Measurements from ENCODE around the gene PIP5KL1. TPM values are rescaled to one million over a fixed set of nuclear protein-coding genes. Genes with fewer than 3 reads are reported as not detected.

The PIP5KL1 gene
- total and polyA plus RNA-seq, 7 experiments from 2014 or later = 0.17 to 2.9 (median 1.9) TPM; not detected in 1

DNA sequence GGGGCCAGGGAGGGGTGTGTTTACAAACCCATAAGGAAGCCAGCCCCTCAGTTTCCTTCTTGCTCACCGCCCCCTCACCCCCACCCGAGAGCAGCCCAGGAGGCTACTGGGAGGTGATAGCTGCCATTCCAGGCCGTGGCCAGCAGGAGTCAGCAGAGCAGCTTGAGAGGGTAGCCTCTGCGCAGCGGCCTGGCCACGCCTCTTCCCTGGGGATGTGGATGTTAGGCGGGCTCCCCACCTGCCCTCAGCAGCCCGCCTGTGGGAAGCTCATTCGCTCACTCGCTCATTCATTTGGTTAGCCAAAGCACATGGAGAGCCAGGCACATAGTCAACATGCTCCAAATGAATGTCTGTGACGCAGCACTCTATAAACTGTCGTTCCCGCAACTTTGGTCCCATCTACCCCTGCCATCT is 13.2 kb upstream of the PIP5KL1 start:
- Histone ChIP-seq H3K36me3 (ENCODE audit: control insufficient read depth in 2 of 3, insufficient read depth in 3 of 3, low read length in 3 of 3) (peaks cover 18 to 91% (median 38%) of the 10 kb centered on the region in 3 experiments), H3K27me3 (ENCODE audit: control insufficient read depth in 2 of 2, insufficient read depth in 2 of 2, low read length in 2 of 2) (no peaks in the 10 kb centered on the region), H3K27ac (ENCODE audit: low read depth, low read length) (peak overlapping the region; percentile 22), H3K9me3 (ENCODE audit: control insufficient read depth in 2 of 3, low read length in 3 of 3) (no peaks in the 10 kb centered on the region), H3K4me3 (ENCODE audit: low read length) (no peak overlapping the region), H3K4me1 (ENCODE audit: control insufficient read depth in 2 of 2, insufficient read depth in 2 of 2, low read length in 2 of 2) (peaks cover 4 to 12% of the 10 kb centered on the region in 2 donors)
- POLR2A ChIA-PET = interaction anchor here (0.6 to 61.3 kb wide), 10 partner anchors 10 to 149 kb away, joined by 3 to 1719 read pairs (median 6); partner anchors contain the start of gene EEIG1
- Mint-ChIP-seq H3K36me3 (peaks cover 0 to 51% (median 32%) of the 10 kb centered on the region in 5 donors), H3K9me3 (peaks cover 0 to 9% (median 0%) of the 10 kb centered on the region in 11 donors), H3K27ac (peak overlapping the region; percentile 70 to 97 (median 88)), H3K27me3 (no peaks in the 10 kb centered on the region), H3K4me1 (peaks cover 21 to 58% (median 42%) of the 10 kb centered on the region in 7 donors), H3K4me3 (peak overlapping the region in 5 of 10 donors; percentile 7 to 47 (median 25))
- intact Hi-C loops (cut with micrococcal nuclease) = loop anchor here (1.0 to 5.0 kb wide), 6 partner anchors 27 to 173 kb away; partner anchors contain the start of gene EEIG1 (in 2 of the 2)
- peak; percentile 57 to 79 (median 72) for DNase-seq
- CTCF ChIA-PET = interaction anchor here (0.6 to 7.2 kb wide), 17 partner anchors 10 to 163 kb away, joined by 3 to 110 read pairs (median 4); no protein-coding TSS in a partner anchor
- ATAC-seq = peak; percentile 90

- H3K4me1 ChIP-seq (ENCODE audit: control insufficient read depth in 2 of 2, insufficient read depth in 2 of 2, low read length in 2 of 2) = peaks cover 7 to 9% of the 10 kb centered on the region in 2 donors
- H3K36me3 ChIP-seq (ENCODE audit: control insufficient read depth in 2 of 3, insufficient read depth in 3 of 3, low read length in 3 of 3) = peaks cover 18 to 85% (median 32%) of the 10 kb centered on the region in 3 experiments
- H3K4me1 Mint-ChIP-seq = peaks cover 22 to 59% (median 41%) of the 10 kb centered on the region in 7 donors
- POLR2A ChIA-PET = interaction anchor here (0.7 to 61.3 kb wide), 13 partner anchors 11 to 105 kb away, joined by 3 to 1719 read pairs (median 6); partner anchors contain the start of genes EEIG1 and PIP5KL1
- H3K36me3 Mint-ChIP-seq = peaks cover 0 to 45% (median 29%) of the 10 kb centered on the region in 5 donors
- peak overlapping the region; percentile 55 to 97 (median 88) for H3K27ac Mint-ChIP-seq
- DNase-seq (no peak), ATAC-seq (no peak)
- H3K27ac ChIP-seq (ENCODE audit: low read depth, low read length) = peak overlapping the region; percentile 16
- peak overlapping the region in 3 of 10 donors; percentile 19 to 44 (median 26) for H3K4me3 Mint-ChIP-seq
- no peaks in the 10 kb centered on the region for H3K27me3 ChIP-seq (ENCODE audit: control insufficient read depth in 2 of 2, insufficient read depth in 2 of 2, low read length in 2 of 2)
- CTCF ChIA-PET = interaction anchor here (0.6 to 7.2 kb wide), 20 partner anchors 11 to 164 kb away, joined by 3 to 110 read pairs (median 4); no protein-coding TSS in a partner anchor
- H3K4me3 ChIP-seq (ENCODE audit: low read length) = no peak overlapping the region
- peaks cover 0 to 9% (median 0%) of the 10 kb centered on the region in 11 donors for H3K9me3 Mint-ChIP-seq
- no peaks in the 10 kb centered on the region for H3K9me3 ChIP-seq (ENCODE audit: control insufficient read depth in 2 of 3, low read length in 3 of 3)
- intact Hi-C loops (cut with micrococcal nuclease) = loop anchor here (1.0 to 5.0 kb wide), 6 partner anchors 28 to 174 kb away; partner anchors contain the start of gene EEIG1 (in 2 of the 2)
- H3K27me3 Mint-ChIP-seq = no peaks in the 10 kb centered on the region
These were observed 12.6 kb upstream of the PIP5KL1 start for GRCh38 chr9:127943011-127943662.

DNA sequence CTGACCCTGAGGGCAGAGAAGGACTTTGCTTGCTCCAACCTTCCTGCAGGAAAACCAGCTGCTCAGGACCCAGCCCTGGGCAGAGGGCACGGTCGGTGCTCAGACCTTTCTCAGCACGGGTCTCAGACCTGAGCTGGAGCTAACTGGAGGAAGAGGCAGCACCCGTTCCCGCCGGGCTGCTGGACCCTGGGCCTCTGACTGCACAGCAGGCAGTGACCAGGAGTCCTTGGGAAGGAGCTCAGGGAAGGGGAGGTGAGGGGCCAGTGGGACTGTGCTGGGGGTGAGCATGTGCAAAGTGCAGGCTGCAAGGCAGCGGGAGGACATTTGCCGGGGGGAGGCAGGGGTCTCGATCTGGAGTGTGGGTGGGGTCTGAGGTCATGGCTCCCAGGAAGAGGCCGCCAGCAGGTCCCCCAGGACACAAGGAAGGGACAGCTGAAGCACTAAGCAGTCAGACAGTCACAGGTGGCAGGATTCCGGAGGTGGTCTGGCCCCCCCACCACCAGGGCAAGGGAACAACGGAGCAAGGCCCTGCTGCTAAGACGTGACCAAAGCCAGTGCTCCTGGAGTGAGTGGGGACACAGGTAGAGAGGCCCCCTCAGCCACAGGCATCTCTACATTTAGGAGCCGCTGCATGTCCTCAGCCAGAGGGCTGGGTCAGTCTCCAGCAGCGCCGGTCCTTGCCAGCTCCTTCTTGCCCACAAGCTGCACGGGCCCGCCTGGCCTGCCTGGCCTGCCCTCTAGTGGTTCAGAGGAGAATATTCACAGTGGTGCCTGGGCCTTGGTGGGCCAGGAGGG is 11.8 kb upstream of the PIP5KL1 start:
- Histone ChIP-seq H3K4me1 (ENCODE audit: control insufficient read depth in 2 of 2, insufficient read depth in 2 of 2, low read length in 2 of 2) (peaks cover 11 to 14% of the 10 kb centered on the region in 2 donors), H3K4me3 (ENCODE audit: low read length) (no peak overlapping the region), H3K36me3 (ENCODE audit: control insufficient read depth in 2 of 3, insufficient read depth in 3 of 3, low read length in 3 of 3) (peaks cover 14 to 78% (median 25%) of the 10 kb centered on the region in 3 experiments), H3K27me3 (ENCODE audit: control insufficient read depth in 2 of 2, insufficient read depth in 2 of 2, low read length in 2 of 2) (no peaks in the 10 kb centered on the region), H3K9me3 (ENCODE audit: control insufficient read depth in 2 of 3, low read length in 3 of 3) (no peaks in the 10 kb centered on the region), H3K27ac (ENCODE audit: low read depth, low read length) (peak overlapping the region; percentile 41)
- Mint-ChIP-seq H3K9me3 (peaks cover 0 to 15% (median 0%) of the 10 kb centered on the region in 11 donors), H3K27me3 (peaks cover 0 to 4% (median 0%) of the 10 kb centered on the region in 5 donors), H3K4me1 (peaks cover 20 to 60% (median 42%) of the 10 kb centered on the region in 7 donors), H3K4me3 (peak overlapping the region in 4 of 10 donors; percentile 19 to 44 (median 30)), H3K36me3 (peaks cover 0 to 38% (median 27%) of the 10 kb centered on the region in 5 donors), H3K27ac (peak overlapping the region; percentile 55 to 97 (median 86))
- peak; percentile 65 for ATAC-seq
- ChIA-PET CTCF (interaction anchor here (0.6 to 7.2 kb wide), 15 partner anchors 9 to 165 kb away, joined by 3 to 110 read pairs (median 4); no protein-coding TSS in a partner anchor), POLR2A (interaction anchor here (0.8 to 61.3 kb wide), 11 partner anchors 10 to 97 kb away, joined by 3 to 1719 read pairs (median 5); partner anchors contain the start of genes EEIG1 and PIP5KL1)
- intact Hi-C loops (cut with micrococcal nuclease) = loop anchor here (1.0 to 5.0 kb wide), 6 partner anchors 28 to 174 kb away; partner anchors contain the start of gene EEIG1 (in 2 of the 2)
- peak in 7 of 9 donors; percentile 43 to 62 (median 54) for DNase-seq

- Mint-ChIP-seq H3K36me3 (peaks cover 0 to 36% (median 24%) of the 10 kb centered on the region in 5 donors), H3K27ac (peak overlapping the region in 6 of 9 donors; percentile 43 to 86 (median 78)), H3K4me1 (peaks cover 25 to 60% (median 43%) of the 10 kb centered on the region in 7 donors), H3K9me3 (peaks cover 0 to 18% (median 0%) of the 10 kb centered on the region in 11 donors), H3K27me3 (peaks cover 0 to 4% (median 0%) of the 10 kb centered on the region in 5 donors), H3K4me3 (no peak overlapping the region)
- Histone ChIP-seq H3K9me3 (ENCODE audit: control insufficient read depth in 2 of 3, low read length in 3 of 3) (no peaks in the 10 kb centered on the region), H3K36me3 (ENCODE audit: control insufficient read depth in 2 of 3, insufficient read depth in 3 of 3, low read length in 3 of 3) (peaks cover 13 to 73% (median 22%) of the 10 kb centered on the region in 3 experiments), H3K27me3 (ENCODE audit: control insufficient read depth in 2 of 2, insufficient read depth in 2 of 2, low read length in 2 of 2) (no peaks in the 10 kb centered on the region), H3K27ac (ENCODE audit: low read depth, low read length) (peak overlapping the region; percentile 41), H3K4me3 (ENCODE audit: low read length) (no peak overlapping the region), H3K4me1 (ENCODE audit: control insufficient read depth in 2 of 2, insufficient read depth in 2 of 2, low read length in 2 of 2) (peaks cover 14 to 19% of the 10 kb centered on the region in 2 donors)
- DNase-seq (no peak), ATAC-seq (no peak)
- ChIA-PET CTCF (interaction anchor here (0.9 to 7.2 kb wide), 13 partner anchors 9 to 165 kb away, joined by 3 to 110 read pairs (median 5); no protein-coding TSS in a partner anchor), POLR2A (interaction anchor here (1.2 to 61.3 kb wide), 9 partner anchors 11 to 97 kb away, joined by 3 to 1719 read pairs (median 5); partner anchors contain the start of genes EEIG1 and PIP5KL1)
- intact Hi-C loops (cut with micrococcal nuclease) = loop anchor here (2.0 to 5.0 kb wide), 4 partner anchors 29 to 175 kb away; partner anchors contain the start of gene EEIG1 (in 2 of the 2)
These were observed 11.3 kb upstream of the PIP5KL1 start for GRCh38 chr9:127941961-127942215.

GRCh38 chr9:127941062-127941960 is 10.7 kb upstream of the PIP5KL1 start:
- Mint-ChIP-seq H3K36me3 (peaks cover 0 to 36% (median 24%) of the 10 kb centered on the region in 5 donors), H3K4me3 (peak overlapping the region in 1 of 10 donors; percentile 13), H3K9me3 (peaks cover 0 to 20% (median 0%) of the 10 kb centered on the region in 11 donors), H3K27me3 (peaks cover 0 to 4% (median 0%) of the 10 kb centered on the region in 5 donors), H3K4me1 (peaks cover 30 to 64% (median 49%) of the 10 kb centered on the region in 7 donors), H3K27ac (peak overlapping the region in 8 of 9 donors; percentile 13 to 79 (median 72))
- ChIA-PET CTCF (interaction anchor here (0.9 to 7.2 kb wide), 12 partner anchors 11 to 166 kb away, joined by 3 to 110 read pairs (median 4); no protein-coding TSS in a partner anchor), POLR2A (interaction anchor here (0.6 to 61.3 kb wide), 12 partner anchors 8 to 131 kb away, joined by 3 to 1719 read pairs (median 4); partner anchors contain the start of gene EEIG1)
- DNase-seq (no peak), ATAC-seq (no peak)
- Histone ChIP-seq H3K27me3 (ENCODE audit: control insufficient read depth in 2 of 2, insufficient read depth in 2 of 2, low read length in 2 of 2) (no peaks in the 10 kb centered on the region), H3K27ac (ENCODE audit: low read depth, low read length) (peak overlapping the region; percentile 41), H3K9me3 (ENCODE audit: control insufficient read depth in 2 of 3, low read length in 3 of 3) (no peaks in the 10 kb centered on the region), H3K4me3 (ENCODE audit: low read length) (no peak overlapping the region), H3K4me1 (ENCODE audit: control insufficient read depth in 2 of 2, insufficient read depth in 2 of 2, low read length in 2 of 2) (peaks cover 20 to 25% of the 10 kb centered on the region in 2 donors), H3K36me3 (ENCODE audit: control insufficient read depth in 2 of 3, insufficient read depth in 3 of 3, low read length in 3 of 3) (peaks cover 13 to 67% (median 17%) of the 10 kb centered on the region in 3 experiments)
- intact Hi-C loops (cut with micrococcal nuclease) = loop anchor here in 1 of 2 donors (5.0 kb wide), 1 partner anchor 41 kb away; the partner anchor contains the start of gene EEIG1

All from naive thymus-derived CD4-positive, alpha-beta T cell (primary cell).